Prostate gland (tissue), 2 donors: Measurements from ENCODE around the gene NOL9. TPM values are rescaled to one million over a fixed set of nuclear protein-coding genes. Genes with fewer than 3 reads are reported as not detected.
A peak's percentile ranks its signal among the peaks of the same experiment; 100 is the strongest.

Experiments used
- DNase-seq: peaks from one replicate; pipeline ENCODE4 v3.0.0-alpha.2; 2019; ENCODE audit warnings: low spot score
- H3K27ac ChIP-seq, 2 donors: fragments of 200-600 bp; sonication (generic); 2 replicates each; pipeline ENCODE4 v1.5.1; 2017 to 2019
- H3K27me3 ChIP-seq: fragments of 200-600 bp; sonication (generic); replicated peaks from 2 replicates; pipeline ENCODE4 v1.5.1; 2019; ENCODE audit not compliant: insufficient read depth
- H3K36me3 ChIP-seq, 2 donors: fragments of 200-600 bp; sonication (generic); 1 replicate in 1 of 2; 2 replicates in 1 of 2; pipeline versions ENCODE4 v1.5.1 to v1.8.1; 2017 to 2019
- H3K4me1 ChIP-seq: fragments of 200-600 bp; sonication (generic); replicated peaks from 2 replicates; pipeline ENCODE4 v1.5.1; 2019
- H3K4me3 ChIP-seq, 2 donors: fragments of 200-600 bp; sonication (generic); 2 replicates each; pipeline ENCODE4 v1.5.1; 2017 to 2019
- H3K9me3 ChIP-seq: fragments of 200-600 bp; sonication (generic); 2 replicates; pipeline ENCODE4 v1.5.1; 2017
- CTCF ChIP-seq, 4 experiments: fragments of 200-600 bp in 2 of 4; fragments of 450-650 bp in 2 of 4; sonication (generic) in 2 of 4; IDR thresholded peaks; 1 replicate in 3 of 4; 2 replicates in 1 of 4; pipeline ENCODE4 v1.5.1; 2016 to 2019; ENCODE audit warnings: antibody characterized with exemption in 4 of 4, mild to moderate bottlenecking in 2 of 4, moderate library complexity in 2 of 4
- POLR2A ChIP-seq: fragments of 450-650 bp; IDR thresholded peaks from one replicate; pipeline ENCODE4 v1.6.1; 2016; ENCODE audit warnings: antibody characterized with exemption, mild to moderate bottlenecking
- POLR2AphosphoS5 ChIP-seq: sonication (generic); formaldehyde crosslinking; IDR thresholded peaks from one replicate; pipeline ENCODE4 v1.6.1; 2017; ENCODE audit warnings: antibody characterized with exemption
- WGBS: methylation state at CpG from one replicate; pipeline ENCODE4 v1.1.5; 2018; 5-methylcytosine and 5-hydroxymethylcytosine counted together
- intact Hi-C: fragments of 100-400 bp; cut with DNase I; formaldehyde crosslinking; loops from one replicate; pipeline ENCODE4 v1.14.2; 2022
- total RNA-seq, 2 donors: library from RNA; depleted of rRNA; stranded (reverse); fragments of >200 nt; gene quantifications; one replicate each; pipeline ENCODE4 v1.1.0, GENCODE V29; 2016

The NOL9 gene
- total RNA-seq, 2 donors from 2014 or later = 15.7 to 20.9 TPM

- no peak for DNase-seq
- 86% methylated on average over 14 of the region's 14 CpGs for WGBS
- Histone ChIP-seq H3K27ac (peak overlapping the region; percentile 90 to 94), H3K9me3 (no peaks in the 10 kb centered on the region), H3K4me1 (peaks cover 16% of the 10 kb centered on the region), H3K27me3 (no peaks in the 10 kb centered on the region), H3K4me3 (no peak overlapping the region), H3K36me3 (no peaks in the 10 kb centered on the region)
- intact Hi-C loops = no loop called here
- no peak for TF ChIP-seq POLR2AphosphoS5
- TF ChIP-seq POLR2A = no peak
- no peak for TF ChIP-seq CTCF (IDR thresholded peaks at IDR 0.05)
These were observed 24.5 kb upstream of the NOL9 start for GRCh38 chr1:6578624-6579373.

- intact Hi-C loops = no loop called here
- Histone ChIP-seq H3K27ac (no peak overlapping the region), H3K4me3 (no peak overlapping the region), H3K9me3 (no peaks in the 10 kb centered on the region), H3K4me1 (peaks cover 16% of the 10 kb centered on the region), H3K36me3 (no peaks in the 10 kb centered on the region), H3K27me3 (no peaks in the 10 kb centered on the region)
- TF ChIP-seq POLR2A (no peak), CTCF (IDR thresholded peaks at IDR 0.05) (no peak), POLR2AphosphoS5 (no peak)
- DNase-seq = no peak
- WGBS = 82% methylated on average over 6 of the region's 6 CpGs
These were observed 23.7 kb upstream of the NOL9 start for GRCh38 chr1:6577831-6578525.

GRCh38 chr1:6574818-6575217 lies 20.5 kb upstream of the NOL9 start:
- Histone ChIP-seq H3K36me3 (no peaks in the 10 kb centered on the region), H3K9me3 (no peaks in the 10 kb centered on the region), H3K27me3 (no peaks in the 10 kb centered on the region), H3K27ac (no peak overlapping the region), H3K4me1 (peaks cover 6% of the 10 kb centered on the region), H3K4me3 (no peak overlapping the region)
- TF ChIP-seq POLR2A (no peak), POLR2AphosphoS5 (no peak), CTCF (IDR thresholded peaks at IDR 0.05) (no peak)
- DNase-seq = no peak
- intact Hi-C loops = loop anchor here (5.0 kb wide), 1 partner anchor 67 kb away; no protein-coding TSS in a partner anchor
- 74% methylated on average over 14 of the region's 14 CpGs for WGBS

GRCh38 chr1:6574025-6574620 lies 19.8 kb upstream of the NOL9 start:
- Histone ChIP-seq H3K9me3 (no peaks in the 10 kb centered on the region), H3K4me3 (no peak overlapping the region), H3K36me3 (no peaks in the 10 kb centered on the region), H3K27me3 (no peaks in the 10 kb centered on the region), H3K4me1 (peaks cover 2% of the 10 kb centered on the region), H3K27ac (no peak overlapping the region)
- TF ChIP-seq CTCF (IDR thresholded peaks at IDR 0.05) (no peak), POLR2A (no peak), POLR2AphosphoS5 (no peak)
- no peak for DNase-seq
- intact Hi-C loops = loop anchor here (5.0 kb wide), 1 partner anchor 68 kb away; no protein-coding TSS in a partner anchor
- 72% methylated on average over 8 of the region's 8 CpGs for WGBS
